ENCODE results near the gene GNG2. TPM values are rescaled to one million over a fixed set of nuclear protein-coding genes. Genes with fewer than 3 reads are reported as not detected.

GNG2 gene
- total RNA-seq, 6 experiments from 2014 or later = 1.9 to 7.6 (median 3.5) TPM

- Histone ChIP-seq H3K27ac (no peak overlapping the region), H3K4me3 (no peak overlapping the region), H3K27me3 (no peaks in the 10 kb centered on the region), H3K9me3 (no peaks in the 10 kb centered on the region), H3K36me3 (no peaks in the 10 kb centered on the region), H3K4me1 (no peaks in the 10 kb centered on the region)
- ATAC-seq (no peak), DNase-seq (no peak)
- WGBS (ENCODE audit: insufficient coverage, low coverage, low lambda C conversion rate, missing lambda C conversion rate) = 50% methylated on average over 2 of the region's 2 CpGs
- intact Hi-C loops (cut with DNase I) = no loop called here
- TF ChIP-seq CTCF (IDR thresholded peaks at IDR 0.05) (no peak), POLR2A (IDR thresholded peaks at IDR 0.05) (no peak)
Measured at GRCh38 chr14:51950007-51950406, 89.6 kb downstream of the GNG2 start.

- Histone ChIP-seq H3K27ac (no peak overlapping the region), H3K4me3 (no peak overlapping the region), H3K36me3 (no peaks in the 10 kb centered on the region), H3K9me3 (no peaks in the 10 kb centered on the region), H3K27me3 (no peaks in the 10 kb centered on the region), H3K4me1 (no peaks in the 10 kb centered on the region)
- DNase-seq (no peak), ATAC-seq (no peak)
- 38% methylated on average over 3 of the region's 3 CpGs for WGBS (ENCODE audit: insufficient coverage, low coverage, low lambda C conversion rate, missing lambda C conversion rate)
- no peak for TF ChIP-seq CTCF (IDR thresholded peaks at IDR 0.05)
- TF ChIP-seq POLR2A (IDR thresholded peaks at IDR 0.05) = no peak
- intact Hi-C loops (cut with DNase I) = no loop called here
Measured at GRCh38 chr14:51951656-51952055, 91.2 kb downstream of the GNG2 start.

- 63% methylated on average over 2 of the region's 2 CpGs for WGBS (ENCODE audit: insufficient coverage, low coverage, low lambda C conversion rate, missing lambda C conversion rate)
- TF ChIP-seq CTCF (IDR thresholded peaks at IDR 0.05) = no peak
- TF ChIP-seq POLR2A (IDR thresholded peaks at IDR 0.05) = no peak
- ATAC-seq (no peak), DNase-seq (no peak)
- Histone ChIP-seq H3K36me3 (no peaks in the 10 kb centered on the region), H3K27me3 (no peaks in the 10 kb centered on the region), H3K4me3 (no peak overlapping the region), H3K4me1 (no peaks in the 10 kb centered on the region), H3K27ac (no peak overlapping the region), H3K9me3 (no peaks in the 10 kb centered on the region)
- intact Hi-C loops (cut with DNase I) = no loop called here
Measured at GRCh38 chr14:51954031-51954430, 93.6 kb downstream of the GNG2 start.

- H3K27me3 ChIP-seq = no peaks in the 10 kb centered on the region
- intact Hi-C loops (cut with DNase I) = no loop called here
- no peaks in the 10 kb centered on the region for H3K9me3 ChIP-seq
- no peak overlapping the region for H3K4me3 ChIP-seq
- no peaks in the 10 kb centered on the region for H3K4me1 ChIP-seq
- DNase-seq = no peak
- ATAC-seq = no peak
- no peak overlapping the region for H3K27ac ChIP-seq
- WGBS (ENCODE audit: insufficient coverage, low coverage, low lambda C conversion rate, missing lambda C conversion rate) = 60% methylated on average over 2 of the region's 3 CpGs
- no peak for TF ChIP-seq CTCF (IDR thresholded peaks at IDR 0.05)
- no peak for TF ChIP-seq POLR2A (IDR thresholded peaks at IDR 0.05)
- H3K36me3 ChIP-seq = no peaks in the 10 kb centered on the region
Measured at GRCh38 chr14:51954657-51955056, 94.2 kb downstream of the GNG2 start.

- H3K9me3 ChIP-seq = no peaks in the 10 kb centered on the region
- intact Hi-C loops (cut with DNase I) = no loop called here
- 45% methylated on average over 2 of the region's 2 CpGs for WGBS (ENCODE audit: insufficient coverage, low coverage, low lambda C conversion rate, missing lambda C conversion rate)
- H3K27me3 ChIP-seq = no peaks in the 10 kb centered on the region
- TF ChIP-seq POLR2A (IDR thresholded peaks at IDR 0.05) (no peak), CTCF (IDR thresholded peaks at IDR 0.05) (no peak)
- H3K4me1 ChIP-seq = no peaks in the 10 kb centered on the region
- DNase-seq = no peak
- no peak overlapping the region for H3K4me3 ChIP-seq
- no peak overlapping the region for H3K27ac ChIP-seq
- H3K36me3 ChIP-seq = no peaks in the 10 kb centered on the region
- no peak for ATAC-seq
Measured at GRCh38 chr14:51957950-51958349, 97.5 kb downstream of the GNG2 start.
